ENCODE data around the gene TMEM221.

TMEM221 gene

GRCh38 chr19:17405250-17406045 is 43.0 kb downstream of the TMEM221 start, which contains the start of gene BST2:
Gene BST2 (minus strand): TSS chr19:17405630. CDS start chr19:17405575, 55 bp downstream.
- no peak for DNase-seq (ENCODE audit: low read depth)

GRCh38 chr19:17404621-17405249 is 43.7 kb downstream of the TMEM221 start:
- DNase-seq (ENCODE audit: low read depth), result no peak

DNA sequence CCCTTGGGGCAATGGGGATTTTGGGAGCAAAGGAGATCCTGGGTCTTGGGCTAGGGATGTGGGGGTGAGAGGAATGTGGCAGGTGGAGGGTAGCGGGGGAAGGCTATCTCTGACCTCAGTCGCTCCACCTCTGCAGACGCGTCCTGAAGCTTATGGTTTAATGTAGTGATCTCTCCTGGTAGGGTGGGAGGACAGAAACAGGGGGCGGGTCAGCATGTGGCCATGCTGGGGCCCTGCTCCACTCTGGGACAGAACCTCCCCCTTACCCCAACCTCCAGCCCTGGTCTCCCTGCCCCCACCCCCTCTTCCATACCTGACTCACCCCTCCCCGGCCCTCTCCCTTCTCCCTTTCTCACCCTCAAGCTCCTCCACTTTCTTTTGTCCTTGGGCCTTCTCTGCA is 44.5 kb downstream of the TMEM221 start:
- no peak for DNase-seq (ENCODE audit: low read depth)

DNA sequence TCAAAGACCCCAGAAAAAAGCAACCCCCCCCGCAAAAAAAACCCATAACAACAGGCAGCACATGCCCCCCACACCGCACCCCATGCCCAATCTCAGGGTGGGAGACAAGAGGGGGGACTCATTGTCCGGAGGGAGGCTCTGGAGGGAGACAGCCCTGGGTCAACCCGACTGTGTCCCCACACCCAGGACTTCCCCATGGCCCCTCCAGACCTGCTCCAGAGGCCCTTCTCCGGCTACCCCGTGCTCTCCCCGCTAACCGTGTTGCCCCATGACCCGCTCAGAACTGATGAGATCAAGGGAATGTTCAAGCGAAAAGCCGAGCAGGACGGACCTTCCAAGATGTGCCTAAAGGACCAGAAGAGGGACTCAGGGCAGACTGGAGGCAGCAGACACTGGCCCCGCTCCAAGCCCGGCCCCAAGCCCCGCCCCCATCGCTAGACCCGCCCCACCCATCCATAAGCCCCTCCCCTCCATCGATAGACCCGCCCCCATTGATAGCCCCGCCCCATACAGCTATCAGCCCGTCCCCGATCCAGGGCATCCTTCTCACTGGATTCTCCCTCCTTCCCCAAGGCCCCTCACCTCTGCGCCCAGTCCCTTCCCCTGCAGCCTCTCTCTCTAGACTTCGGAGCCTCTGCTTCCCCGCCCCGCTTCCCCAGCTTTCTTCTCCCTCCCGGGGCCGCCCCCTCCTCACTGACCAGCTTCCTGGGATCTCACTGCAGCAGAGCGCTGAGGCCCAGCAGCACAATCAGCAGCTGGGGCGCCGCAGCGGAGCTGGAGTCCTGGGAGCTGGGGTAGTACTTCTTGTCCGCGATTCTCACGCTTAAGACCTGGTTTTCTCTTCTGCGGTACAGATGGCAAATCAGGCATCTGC is 45.2 kb downstream of the TMEM221 start:
- DNase-seq (ENCODE audit: low read depth), result no peak

DNA sequence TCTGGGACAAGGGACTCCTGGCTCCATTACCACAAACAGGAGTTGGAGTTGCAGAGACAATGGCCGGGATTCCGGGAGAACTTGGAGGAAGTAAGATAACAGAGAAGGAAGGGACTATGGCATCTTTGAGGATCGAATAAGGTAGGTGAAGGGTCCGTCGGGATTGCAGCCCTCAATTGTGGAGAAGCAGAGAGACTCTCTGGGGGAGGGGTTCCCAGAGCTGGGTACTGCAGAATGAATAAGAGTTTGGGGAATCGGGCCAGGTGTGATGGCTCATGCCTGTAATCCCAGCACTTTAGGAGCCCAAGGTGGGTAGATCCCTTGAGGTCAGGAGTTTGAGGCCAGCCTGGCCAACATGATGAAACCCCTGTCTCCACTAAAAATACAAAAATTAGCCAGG is 46.8 kb downstream of the TMEM221 start:
- no peak for DNase-seq (ENCODE audit: low read depth)

DNA sequence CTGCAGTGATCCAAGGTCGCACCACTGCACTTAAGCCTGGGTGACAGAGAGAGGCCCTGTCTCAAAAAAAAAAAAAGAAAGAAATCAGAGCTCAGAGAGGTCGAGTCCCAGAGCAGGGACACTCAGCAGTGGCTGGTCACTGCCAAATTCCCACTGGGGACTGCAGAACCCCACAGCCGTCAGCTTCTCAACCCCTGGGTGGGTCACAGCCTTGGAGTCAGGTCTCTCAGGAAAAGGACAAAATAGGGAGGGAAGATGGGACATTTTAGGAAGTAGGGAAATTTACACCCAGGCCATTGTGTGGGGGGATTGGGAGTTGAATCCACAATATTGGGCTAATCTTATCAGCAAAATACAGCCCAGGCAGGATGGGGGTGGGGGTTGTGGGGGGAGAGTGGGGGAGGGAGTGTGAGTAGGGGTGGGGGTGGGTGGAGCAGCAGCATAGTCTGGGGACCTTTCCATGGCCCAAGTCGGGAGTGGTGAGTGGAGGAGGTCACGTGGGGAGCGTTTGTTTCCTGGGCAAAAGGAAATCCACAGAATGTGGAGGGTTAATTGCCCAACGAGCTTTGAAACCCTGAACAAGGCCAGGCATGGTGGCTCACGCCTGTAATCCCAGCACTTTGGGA is 49.5 kb downstream of the TMEM221 start:
- no peak for DNase-seq (ENCODE audit: low read depth)

DNA sequence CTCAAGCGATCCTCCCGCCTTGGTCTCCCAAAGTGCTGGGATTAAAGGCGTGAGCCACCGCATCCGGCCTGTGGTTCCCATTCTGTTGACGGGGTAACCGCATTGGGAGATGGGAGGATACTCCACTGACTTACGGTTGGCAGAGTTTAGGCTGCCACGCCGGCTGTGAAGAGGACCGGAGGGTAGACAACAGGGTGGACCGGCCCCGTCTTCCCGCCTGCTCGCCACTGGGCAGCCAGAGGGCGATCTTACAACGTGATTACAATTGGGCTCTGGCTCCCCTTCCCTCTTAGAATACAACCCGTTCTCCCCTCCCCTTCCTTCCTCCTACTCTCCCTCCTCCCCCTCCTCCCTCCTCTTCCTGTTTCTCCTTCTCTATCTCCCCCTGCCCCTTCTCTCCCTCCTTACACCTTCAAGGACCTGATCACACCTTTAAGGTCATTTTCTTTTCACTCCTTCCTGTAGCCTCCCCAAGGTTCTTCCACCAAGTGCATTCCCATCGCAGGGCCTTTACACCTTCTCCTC is 53.5 kb downstream of the TMEM221 start:
- no peak for DNase-seq (ENCODE audit: low read depth)

DNA sequence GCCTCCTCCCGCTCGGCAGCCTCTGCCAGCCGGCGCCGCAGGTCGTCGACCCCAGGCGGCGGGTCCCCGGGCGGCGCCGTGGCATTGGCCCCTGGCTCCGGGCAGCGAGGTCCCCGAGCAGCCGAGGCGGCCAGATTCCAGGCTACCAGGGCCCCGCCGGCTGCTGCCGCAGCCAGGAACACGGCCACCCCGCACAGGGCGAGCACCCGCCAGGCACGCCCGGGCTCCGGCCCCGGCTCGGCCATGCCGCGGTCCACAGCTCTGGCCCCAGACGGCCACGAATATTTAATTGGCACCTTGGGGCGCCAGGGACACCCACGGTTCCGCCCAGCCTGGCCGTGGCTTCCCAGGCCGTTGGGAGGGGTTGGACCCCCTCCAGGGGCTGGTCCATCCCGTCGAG is 54.6 kb downstream of the TMEM221 start, which contains the start of gene CCDC194:
TSS of gene CCDC194 (minus strand) at position 283 of the 400 bp plus-strand sequence. CDS start at position 245, 38 bp downstream.
- no peak for DNase-seq (ENCODE audit: low read depth)

DNA sequence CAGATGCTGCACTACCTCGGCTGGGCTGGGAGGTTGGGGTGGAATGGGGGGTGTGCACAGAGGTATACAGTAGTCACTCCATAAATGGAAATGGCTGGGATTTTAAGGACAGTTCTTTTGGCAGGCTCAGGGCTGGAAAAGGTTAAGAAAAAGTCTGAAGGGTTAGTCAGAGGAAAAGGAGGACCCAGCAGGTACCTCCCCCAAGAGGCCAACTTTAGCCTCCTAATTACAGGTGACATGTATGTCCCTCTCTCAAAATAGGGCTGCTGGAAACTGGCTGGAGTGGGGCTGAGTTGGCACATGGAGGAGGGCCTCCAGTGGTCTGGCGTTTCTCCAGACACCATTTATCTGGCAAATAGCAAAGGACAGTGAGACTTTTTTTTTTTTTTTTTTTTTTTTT is 55.5 kb downstream of the TMEM221 start:
- DNase-seq (ENCODE audit: low read depth), result no peak

- DNase-seq (ENCODE audit: low read depth), result no peak
These were observed 56.9 kb downstream of the TMEM221 start for GRCh38 chr19:17391371-17392151.

DNA sequence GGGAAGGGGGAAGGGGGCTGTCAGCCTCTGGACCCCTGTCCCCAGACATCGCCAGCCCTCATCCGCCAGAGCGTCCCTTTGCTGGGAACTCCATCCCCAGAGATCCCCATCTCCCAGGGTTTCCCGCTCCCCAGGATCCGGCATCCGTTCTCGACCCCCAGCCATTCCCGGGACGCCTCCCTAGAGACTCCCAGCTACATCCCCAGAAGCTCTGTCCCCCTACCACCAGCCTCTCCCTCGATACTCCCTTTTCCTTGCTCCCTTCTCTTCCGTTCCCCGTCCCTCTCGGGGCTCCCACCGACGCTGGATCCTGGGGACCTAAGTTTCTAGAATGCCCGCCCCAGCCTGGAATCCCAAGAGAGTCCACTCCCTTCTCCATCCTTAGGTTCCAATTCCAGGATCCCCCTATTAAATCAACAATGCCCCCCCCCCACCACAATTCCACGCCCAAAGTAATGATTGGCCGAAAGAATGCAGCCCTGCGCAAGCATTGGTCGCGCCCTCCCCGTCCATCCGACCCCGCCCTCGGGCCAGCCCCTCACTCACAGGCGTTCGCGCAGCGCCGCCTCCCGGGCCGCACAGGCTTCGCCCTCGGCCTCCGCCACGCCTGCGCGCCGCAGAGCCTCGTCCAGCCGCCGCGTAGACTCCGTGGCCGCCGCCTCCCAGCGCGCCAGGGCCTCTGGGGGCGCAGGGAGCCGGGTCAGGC is 57.6 kb downstream of the TMEM221 start:
- peak; percentile 44 for DNase-seq (ENCODE audit: low read depth)

DNA sequence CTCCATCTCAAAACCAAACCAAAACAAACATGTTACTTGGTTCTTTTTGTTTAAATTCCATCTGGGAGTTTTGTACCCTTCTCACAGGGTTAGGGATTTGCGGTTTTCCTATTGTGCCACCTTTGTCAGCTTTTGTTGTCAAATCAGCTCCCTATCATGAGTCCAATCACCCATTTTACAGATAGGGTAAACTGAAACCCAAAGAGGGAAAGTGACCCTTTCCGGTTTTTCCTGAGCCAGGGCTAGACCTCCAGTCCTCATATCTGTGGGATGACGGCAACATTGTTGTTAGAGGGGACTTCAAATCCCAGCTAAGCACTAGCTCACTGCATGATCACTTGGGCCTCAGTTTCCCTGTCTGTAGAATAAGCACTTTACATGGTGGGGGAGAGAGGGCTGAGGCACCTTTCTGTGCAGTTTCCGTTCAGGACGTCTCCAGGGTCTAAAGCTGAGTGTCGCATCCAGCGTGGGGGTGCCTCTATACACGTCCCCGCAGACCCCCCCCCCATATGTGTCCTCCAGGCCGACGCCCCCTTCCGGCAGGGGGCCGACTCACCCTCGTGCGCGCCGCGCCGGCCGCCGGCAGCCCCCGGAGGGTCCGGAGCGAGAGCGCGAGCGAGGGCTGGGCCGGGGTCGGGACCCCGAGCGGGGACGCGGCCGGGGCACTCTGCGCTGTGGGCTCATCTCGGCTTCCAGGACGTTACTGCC is 58.4 kb downstream of the TMEM221 start:
- no peak for DNase-seq (ENCODE audit: low read depth)

DNA sequence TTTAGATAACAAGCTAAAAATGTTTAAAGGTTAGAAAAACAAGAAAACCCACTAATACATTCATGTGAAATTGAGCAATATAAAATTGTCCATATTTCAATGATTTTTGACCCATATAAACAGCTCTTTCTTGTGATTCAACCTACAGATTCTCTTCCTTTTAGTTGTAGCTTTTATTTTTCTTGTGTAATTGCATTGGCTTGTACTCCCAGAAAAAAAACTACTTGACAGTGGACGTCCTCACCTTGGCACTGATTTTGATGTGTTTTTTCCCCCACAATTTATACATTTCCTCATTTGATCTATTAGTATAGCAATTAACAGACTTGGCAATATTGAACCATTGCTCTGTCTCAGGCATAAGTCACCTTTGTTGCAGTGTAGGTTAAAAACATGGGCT is 59.2 kb downstream of the TMEM221 start:
- no peak for DNase-seq (ENCODE audit: low read depth)

DNA sequence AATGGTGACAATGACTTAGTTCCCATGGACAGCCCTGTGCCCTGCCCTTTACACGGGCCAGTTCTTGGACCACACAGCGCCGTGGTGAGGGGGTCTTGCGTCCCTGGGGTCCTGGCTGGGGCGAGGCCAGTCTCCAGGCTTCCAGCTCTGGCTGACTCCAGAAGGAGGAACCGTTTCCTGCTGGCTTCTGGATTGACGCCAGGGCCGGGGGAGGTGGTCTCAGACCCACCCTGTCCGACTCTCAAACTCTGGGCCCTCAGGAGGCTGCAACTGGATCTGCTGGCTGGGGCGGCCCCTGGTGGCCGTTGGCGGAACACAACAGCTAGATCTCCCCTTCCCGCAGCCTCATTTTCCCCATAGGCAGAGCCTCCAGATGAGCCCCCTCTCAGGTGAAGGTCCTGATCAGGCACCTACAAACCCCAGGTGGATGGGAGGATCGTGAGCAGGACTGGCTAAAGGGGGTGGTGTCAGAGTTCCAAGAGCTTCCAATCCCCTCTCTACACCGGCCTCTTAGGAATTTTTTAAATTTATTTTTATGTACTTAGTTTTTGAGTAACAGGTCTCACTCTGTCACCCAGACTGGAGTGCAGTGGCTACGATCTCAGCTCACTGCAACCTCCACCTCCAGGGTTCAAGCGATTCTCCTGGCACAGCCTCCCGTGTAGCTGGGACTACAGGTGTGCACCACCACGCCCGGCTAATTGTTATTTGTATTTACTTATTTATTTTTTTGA is 62.4 kb downstream of the TMEM221 start:
- DNase-seq (ENCODE audit: low read depth), result no peak
